PC-9 (cell line): ENCODE data around the gene TGFBR3. TPM values are rescaled to one million over a fixed set of nuclear protein-coding genes. Genes with fewer than 3 reads are reported as not detected.

Experiments used
- BruUV-seq: library from RNA; stranded (reverse); fragments of 400-500 nt; replicated peaks from 2 replicates; lab custom pipeline; 2021; lab: Mats Ljungman, UMichigan
- CTCF ChIA-PET: fragments of 300-600 bp; sonication (Branson Sonifier 250); formaldehyde crosslinking; loops from one replicate; lab custom pipeline; 2022; ENCODE audit warnings: antibody characterized with exemption; lab: Charles Lee
- POLR2A ChIA-PET: fragments of 300-600 bp; sonication (Branson Sonifier 250); formaldehyde crosslinking; loops from one replicate; lab custom pipeline; 2022; ENCODE audit warnings: antibody characterized with exemption; ENCODE audit not compliant: unreplicated experiment; lab: Charles Lee
- DNase-seq, 2 experiments: peaks; one replicate each; pipeline versions ENCODE4 v3.0.0 to v3.0.0-alpha.2; 2015 to 2022; ENCODE audit warnings: mixed read lengths in 1 of 2
- H2AFZ ChIP-seq: fragments of 200-600 bp; sonication (generic); 2 replicates; pipeline ENCODE4 v1.8.1; 2017; ENCODE audit warnings: antibody characterized with exemption
- H3F3A ChIP-seq: fragments of 200-600 bp; sonication (generic); 2 replicates; pipeline ENCODE4 v1.8.1; 2017; ENCODE audit warnings: antibody characterized with exemption, mild to moderate bottlenecking, low read depth; ENCODE audit not compliant: insufficient read depth
- H3K27ac ChIP-seq: fragments of 200-600 bp; sonication (generic); 2 replicates; pipeline ENCODE4 v1.6.1; 2016; ENCODE audit warnings: mixed run types
- H3K27me3 ChIP-seq: fragments of 200-600 bp; sonication (generic); 2 replicates; pipeline ENCODE4 v1.6.1; 2016; ENCODE audit warnings: low read depth, mixed run types; ENCODE audit not compliant: insufficient read depth
- H3K36me3 ChIP-seq: fragments of 200-600 bp; sonication (generic); 2 replicates; pipeline ENCODE4 v1.6.1; 2016; ENCODE audit warnings: low read depth, mixed run types
- H3K4me1 ChIP-seq: fragments of 200-600 bp; sonication (generic); replicated peaks from 2 replicates; pipeline ENCODE4 v1.6.1; 2016; ENCODE audit warnings: mixed run types; ENCODE audit not compliant: insufficient read depth
- H3K4me2 ChIP-seq: fragments of 200-600 bp; sonication (generic); 2 replicates; pipeline ENCODE4 v1.6.1; 2017; ENCODE audit warnings: mixed run types
- H3K4me3 ChIP-seq: fragments of 200-600 bp; sonication (generic); 2 replicates; pipeline ENCODE4 v1.6.1; 2016; ENCODE audit warnings: mixed run types
- H3K79me2 ChIP-seq: fragments of 200-600 bp; sonication (generic); 2 replicates; pipeline ENCODE4 v1.6.1; 2017; ENCODE audit warnings: low read depth, mixed run types
- H3K9me2 ChIP-seq: fragments of 200-600 bp; sonication (generic); 2 replicates; pipeline ENCODE4 v1.8.1; 2017; ENCODE audit warnings: mild to moderate bottlenecking; ENCODE audit not compliant: insufficient read depth
- H3K9me3 ChIP-seq: fragments of 200-600 bp; sonication (generic); 2 replicates; pipeline ENCODE4 v1.8.1; 2016; ENCODE audit warnings: low read depth; ENCODE audit not compliant: insufficient read depth
- H4K20me1 ChIP-seq: fragments of 200-600 bp; sonication (generic); 2 replicates; pipeline ENCODE4 v1.8.1; 2017; ENCODE audit not compliant: insufficient read depth
- CTCF ChIP-seq: fragments of 200-600 bp; sonication (generic); conservative IDR thresholded peaks from 2 replicates; pipeline ENCODE4 v1.6.1; 2017; ENCODE audit warnings: mixed run types, antibody characterized with exemption, mild to moderate bottlenecking, moderate library complexity
- EZH2 ChIP-seq: fragments of 200-600 bp; sonication (generic); IDR thresholded peaks from 2 replicates; pipeline ENCODE4 v1.8.0; 2017; ENCODE audit warnings: antibody characterized with exemption, low read depth
- intact Hi-C: fragments of 100-400 bp; cut with micrococcal nuclease; formaldehyde crosslinking; loops from one replicate; pipeline ENCODE4 v1.10.0; 2022; ENCODE audit not compliant: unreplicated experiment
- total RNA-seq: library from RNA; stranded (reverse); gene quantifications from 2 replicates; pipeline ENCODE4 v1.2.3, GENCODE V29; 2021

Gene TGFBR3
- total RNA-seq, 1 experiment from 2014 or later: 1.6 TPM

GRCh38 chr1:91925644-91926435 lies 39.9 kb upstream of the TGFBR3 start:
- no peaks in the 10 kb centered on the region for H3K79me2 ChIP-seq
- no peak for DNase-seq
- peaks cover 16% of the 10 kb centered on the region for H3K4me1 ChIP-seq
- intact Hi-C loops: loop anchor here (1.0 to 10.0 kb wide), 7 partner anchors 124 to 761 kb away; no protein-coding TSS in a partner anchor
- no peak overlapping the region for H3K27ac ChIP-seq
- TF ChIP-seq EZH2: no peak
- no peak for TF ChIP-seq CTCF
- H3K9me3 ChIP-seq: no peaks in the 10 kb centered on the region
- H3K4me2 ChIP-seq: no peak overlapping the region
- no peaks in the 10 kb centered on the region for H3K27me3 ChIP-seq
- ChIA-PET CTCF (no interaction called here), POLR2A (no interaction called here)
- no peak overlapping the region for H3K4me3 ChIP-seq
- no peaks in the 10 kb centered on the region for H3K36me3 ChIP-seq
- no TSS peak for BruUV-seq
- no peaks in the 10 kb centered on the region for H3K9me2 ChIP-seq
- H2AFZ ChIP-seq: no peak overlapping the region
- H3F3A ChIP-seq: no peaks in the 10 kb centered on the region
- no peaks in the 10 kb centered on the region for H4K20me1 ChIP-seq

GRCh38 chr1:91924146-91924545 lies 38.2 kb upstream of the TGFBR3 start:
- Histone ChIP-seq H2AFZ (no peak overlapping the region), H4K20me1 (no peaks in the 10 kb centered on the region), H3K4me3 (no peak overlapping the region), H3K4me1 (peaks cover 13% of the 10 kb centered on the region), H3K36me3 (no peaks in the 10 kb centered on the region), H3K9me3 (no peaks in the 10 kb centered on the region), H3K27me3 (no peaks in the 10 kb centered on the region), H3K4me2 (no peak overlapping the region), H3K27ac (no peak overlapping the region), H3K79me2 (no peaks in the 10 kb centered on the region), H3K9me2 (no peaks in the 10 kb centered on the region), H3F3A (no peaks in the 10 kb centered on the region)
- TF ChIP-seq CTCF (no peak), EZH2 (no peak)
- POLR2A ChIA-PET: no interaction called here
- no TSS peak for BruUV-seq
- no peak for DNase-seq
- CTCF ChIA-PET: no interaction called here
- intact Hi-C loops: loop anchor here (10.0 kb wide), 3 partner anchors 189 to 759 kb away; no protein-coding TSS in a partner anchor

GRCh38 chr1:91919962-91920361 lies 34.0 kb upstream of the TGFBR3 start:
- H3K4me2 ChIP-seq: no peak overlapping the region
- no peaks in the 10 kb centered on the region for H4K20me1 ChIP-seq
- no peak overlapping the region for H2AFZ ChIP-seq
- H3K4me3 ChIP-seq: no peak overlapping the region
- H3K27me3 ChIP-seq: no peaks in the 10 kb centered on the region
- H3K9me2 ChIP-seq: no peaks in the 10 kb centered on the region
- BruUV-seq: no TSS peak
- no peaks in the 10 kb centered on the region for H3K36me3 ChIP-seq
- ChIA-PET POLR2A (no interaction called here), CTCF (interaction anchor here (0.5 kb wide), 1 partner anchor 864 kb away, joined by 4 read pairs; no protein-coding TSS in a partner anchor)
- H3K4me1 ChIP-seq: peaks cover 17% of the 10 kb centered on the region
- no peak overlapping the region for H3K27ac ChIP-seq
- H3F3A ChIP-seq: no peaks in the 10 kb centered on the region
- H3K9me3 ChIP-seq: no peaks in the 10 kb centered on the region
- DNase-seq: no peak
- H3K79me2 ChIP-seq: no peaks in the 10 kb centered on the region
- TF ChIP-seq EZH2 (no peak), CTCF (no peak)
- intact Hi-C loops: loop anchor here (10.0 kb wide), 3 partner anchors 185 to 755 kb away; no protein-coding TSS in a partner anchor
